Liver (tissue), 3 donors: ENCODE results near the gene GSTA3.

Experiments used
- ATF3 ChIP-seq: IDR thresholded peaks from 2 replicates; pipeline ENCODE4 v1.6.1; 2016; ENCODE audit warnings: antibody characterized with exemption
- CTCF ChIP-seq: fragments of 150-350 bp; IDR thresholded peaks from 2 replicates; pipeline ENCODE4 v1.5.1; 2017; ENCODE audit warnings: improper control_type of control experiment, low read depth, low read length; ENCODE audit not compliant: missing input control
- GABPA ChIP-seq, 2 donors: IDR thresholded peaks in 1 of 2; conservative IDR thresholded peaks in 1 of 2; 2 replicates each; pipeline ENCODE4 v1.6.1; 2016; ENCODE audit warnings: antibody characterized with exemption in 2 of 2, mild to moderate bottlenecking in 1 of 2, moderate library complexity in 1 of 2
- HNF4A ChIP-seq, 2 donors: conservative IDR thresholded peaks; 2 replicates each; pipeline ENCODE4 v1.6.1; 2016; ENCODE audit warnings: antibody characterized with exemption in 2 of 2, mild to moderate bottlenecking in 2 of 2
- JUND ChIP-seq, 2 donors: IDR thresholded peaks; 2 replicates each; pipeline ENCODE4 v1.6.1; 2016; ENCODE audit warnings: antibody characterized with exemption in 2 of 2
- MAX ChIP-seq: IDR thresholded peaks from 2 replicates; pipeline ENCODE4 v1.6.1; 2016; ENCODE audit warnings: antibody characterized with exemption
- RAD21 ChIP-seq, 2 donors: IDR thresholded peaks; 2 replicates each; pipeline ENCODE4 v1.6.1; 2016; ENCODE audit warnings: antibody characterized with exemption in 2 of 2, mild to moderate bottlenecking in 2 of 2
- REST ChIP-seq: IDR thresholded peaks from 2 replicates; pipeline ENCODE4 v1.6.1; 2016; ENCODE audit warnings: antibody characterized with exemption, mild to moderate bottlenecking
- SP1 ChIP-seq: IDR thresholded peaks from 2 replicates; pipeline ENCODE4 v1.6.1; 2018; ENCODE audit warnings: antibody characterized with exemption, mild to moderate bottlenecking
- ZBTB33 ChIP-seq: IDR thresholded peaks from 2 replicates; pipeline ENCODE4 v1.6.1; 2016; ENCODE audit warnings: antibody characterized with exemption
- donor health status: healthy.
- donor health status: healthy.

- no peak for TF ChIP-seq CTCF
- no peak for TF ChIP-seq ATF3
- no peak for TF ChIP-seq JUND (IDR thresholded peaks at IDR 0.05)
- TF ChIP-seq MAX, result no peak
- no peak for TF ChIP-seq HNF4A (conservative IDR thresholded peaks at IDR 0.05)
- no peak for TF ChIP-seq SP1
- TF ChIP-seq RAD21 (IDR thresholded peaks at IDR 0.05), result no peak
- no peak for TF ChIP-seq REST
- no peak for TF ChIP-seq ZBTB33
- no peak for TF ChIP-seq GABPA (IDR thresholded peaks at IDR 0.05 in 1 of 2, conservative IDR thresholded peaks at IDR 0.05 in 1 of 2)
Measured at GRCh38 chr6:52868240-52868639, 41.3 kb downstream of the GSTA3 start.
